Central memory CD8-positive, alpha-beta T cell (primary cell): Measurements from ENCODE around the gene RNF148.

ENCODE experiments used
- ATAC-seq: fragments of 150-1000 bp; cut with Tn5 transposase; replicated peaks from 2 replicates; pipeline ENCODE4 v1.10.0; 2022; ENCODE audit warnings: mild to moderate bottlenecking, moderate FRiP score, moderate number of reproducible peaks; ENCODE audit not compliant: poor library complexity, severe bottlenecking; ENCODE audit errors: extremely low read depth
- DNase-seq, 2 donors: peaks; one replicate each; pipeline ENCODE4 v3.0.0; 2021; ENCODE audit warnings: low spot score in 2 of 2
- H3K27ac Mint-ChIP-seq: one replicate; pipeline ENCODE4 v1.8.0; 2022; ENCODE audit warnings: low read depth, mild to moderate bottlenecking, moderate library complexity, mixed read lengths
- H3K27me3 Mint-ChIP-seq: one replicate; pipeline ENCODE4 v1.8.0; 2022; ENCODE audit warnings: mixed read lengths
- H3K36me3 Mint-ChIP-seq: one replicate; pipeline ENCODE4 v1.8.0; 2022; ENCODE audit warnings: mild to moderate bottlenecking, moderate library complexity, mixed read lengths; ENCODE audit not compliant: insufficient read depth
- H3K4me1 Mint-ChIP-seq: one replicate; pipeline ENCODE4 v1.8.0; 2022; ENCODE audit warnings: mixed read lengths
- H3K4me3 Mint-ChIP-seq: one replicate; pipeline ENCODE4 v1.8.0; 2022; ENCODE audit warnings: mild to moderate bottlenecking, moderate library complexity, mixed read lengths
- H3K9me3 Mint-ChIP-seq: one replicate; pipeline ENCODE4 v1.8.0; 2022; ENCODE audit warnings: mixed read lengths

Gene RNF148

GRCh38 chr7:122702872-122703510 lies at the start of gene RNF148:
RNF148 (minus strand) TSS chr7:122702922; CDS start chr7:122702750, 172 bp downstream.
- H3K27ac Mint-ChIP-seq, result no peak within 1 kb of the TSS
- H3K9me3 Mint-ChIP-seq, result peaks cover 24% of the 10 kb centered on the region
- no peak for DNase-seq
- no peaks in the 10 kb centered on the region for H3K4me1 Mint-ChIP-seq
- no peaks in the 10 kb centered on the region for H3K27me3 Mint-ChIP-seq
- no peak within 1 kb of the TSS for H3K4me3 Mint-ChIP-seq
- no peaks in the 10 kb centered on the region for H3K36me3 Mint-ChIP-seq
- no peak for ATAC-seq

- no peak for DNase-seq
- no peaks in the 10 kb centered on the region for H3K4me1 Mint-ChIP-seq
- H3K27me3 Mint-ChIP-seq, result no peaks in the 10 kb centered on the region
- ATAC-seq, result no peak
- H3K36me3 Mint-ChIP-seq, result peaks cover 1% of the 10 kb centered on the region
- peaks cover 27% of the 10 kb centered on the region for H3K9me3 Mint-ChIP-seq
- no peak overlapping the region for H3K27ac Mint-ChIP-seq
- H3K4me3 Mint-ChIP-seq, result no peak overlapping the region
These were observed 47.7 kb upstream of the RNF148 start for GRCh38 chr7:122750389-122750788.

DNA sequence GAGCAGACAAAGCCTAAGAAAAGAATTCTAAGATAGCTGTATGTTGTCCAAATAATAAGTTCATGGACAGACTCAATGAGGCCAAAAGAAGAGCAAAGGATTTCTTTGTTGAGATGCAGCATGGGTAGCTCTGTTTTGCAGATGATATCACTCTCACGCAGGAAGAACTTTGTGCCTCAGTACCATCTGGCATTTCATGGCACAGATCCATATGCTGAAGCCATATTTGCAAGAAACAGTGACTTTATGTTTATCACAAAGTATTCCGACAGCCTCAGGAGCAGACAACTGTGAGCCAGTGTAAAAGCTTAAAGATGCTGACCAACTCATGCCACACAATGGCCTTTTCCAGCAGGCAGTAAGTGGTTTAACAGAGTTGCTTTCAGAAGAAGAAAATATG lies 45.5 kb upstream of the RNF148 start:
- no peaks in the 10 kb centered on the region for H3K27me3 Mint-ChIP-seq
- ATAC-seq, result no peak
- no peak for DNase-seq

DNA sequence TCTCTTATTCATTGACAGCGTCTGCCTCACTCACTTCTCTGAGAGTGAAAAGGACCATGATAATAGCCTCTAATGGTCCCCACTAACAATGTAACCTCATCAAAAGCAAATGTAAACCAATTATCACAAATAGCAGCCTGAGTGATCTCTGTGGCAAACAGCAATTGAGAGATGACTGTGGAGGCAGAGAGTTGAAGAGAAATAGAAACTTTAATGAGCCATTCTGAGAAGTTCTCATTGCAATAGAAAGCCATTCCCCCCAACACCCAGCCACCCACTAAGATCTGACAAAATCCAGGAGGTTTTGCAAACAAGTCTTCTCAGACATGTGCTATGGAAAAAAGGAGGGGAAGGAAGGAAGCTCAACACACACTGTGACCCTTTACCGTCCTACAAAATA lies 44.2 kb upstream of the RNF148 start:
- Mint-ChIP-seq H3K9me3 (peaks cover 35% of the 10 kb centered on the region), H3K27ac (no peak overlapping the region), H3K27me3 (no peaks in the 10 kb centered on the region), H3K36me3 (no peaks in the 10 kb centered on the region), H3K4me1 (no peaks in the 10 kb centered on the region), H3K4me3 (no peak overlapping the region)
- ATAC-seq (no peak), DNase-seq (no peak)

More for the DNA sequence above, 45.5 kb upstream of the RNF148 start:
- H3K9me3 Mint-ChIP-seq, result peaks cover 35% of the 10 kb centered on the region
- peaks cover 1% of the 10 kb centered on the region for H3K36me3 Mint-ChIP-seq
- H3K4me1 Mint-ChIP-seq, result no peaks in the 10 kb centered on the region
- no peak overlapping the region for H3K4me3 Mint-ChIP-seq
- H3K27ac Mint-ChIP-seq, result no peak overlapping the region

DNA sequence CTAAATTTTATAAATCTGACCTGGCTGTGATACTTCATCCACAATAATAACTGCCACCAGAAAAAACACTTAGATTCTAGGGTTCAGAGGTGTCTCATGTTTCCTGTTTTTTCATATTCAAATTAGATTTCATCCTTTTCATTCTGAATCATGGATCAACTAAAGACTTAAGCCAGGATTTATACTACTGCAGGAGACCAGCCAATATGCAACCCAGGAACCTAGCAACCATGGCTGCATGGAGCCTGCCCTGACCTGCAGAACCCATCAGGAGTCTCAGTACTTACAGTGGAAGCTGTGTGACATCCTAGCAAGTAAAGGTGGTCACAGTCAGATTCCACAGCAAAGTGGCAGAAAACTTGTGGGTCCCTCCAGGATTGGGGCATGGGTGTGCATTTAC lies 40.5 kb upstream of the RNF148 start:
- Mint-ChIP-seq H3K36me3 (no peaks in the 10 kb centered on the region), H3K9me3 (peaks cover 29% of the 10 kb centered on the region), H3K27ac (no peak overlapping the region), H3K4me3 (no peak overlapping the region), H3K4me1 (no peaks in the 10 kb centered on the region), H3K27me3 (no peaks in the 10 kb centered on the region)
- DNase-seq (no peak), ATAC-seq (no peak)

- ATAC-seq (no peak), DNase-seq (no peak)
- Mint-ChIP-seq H3K36me3 (no peaks in the 10 kb centered on the region), H3K9me3 (peaks cover 8% of the 10 kb centered on the region), H3K4me1 (no peaks in the 10 kb centered on the region), H3K27ac (no peak overlapping the region), H3K4me3 (no peak overlapping the region), H3K27me3 (no peaks in the 10 kb centered on the region)
These were observed 36.2 kb upstream of the RNF148 start for GRCh38 chr7:122738947-122739346.

- H3K27me3 Mint-ChIP-seq, result no peaks in the 10 kb centered on the region
- DNase-seq (no peak), ATAC-seq (no peak)
- no peaks in the 10 kb centered on the region for H3K4me1 Mint-ChIP-seq
- H3K4me3 Mint-ChIP-seq, result no peak overlapping the region
- H3K27ac Mint-ChIP-seq, result no peak overlapping the region
- H3K36me3 Mint-ChIP-seq, result no peaks in the 10 kb centered on the region
- peaks cover 6% of the 10 kb centered on the region for H3K9me3 Mint-ChIP-seq
These were observed 33.5 kb upstream of the RNF148 start for GRCh38 chr7:122736183-122736582.

DNA sequence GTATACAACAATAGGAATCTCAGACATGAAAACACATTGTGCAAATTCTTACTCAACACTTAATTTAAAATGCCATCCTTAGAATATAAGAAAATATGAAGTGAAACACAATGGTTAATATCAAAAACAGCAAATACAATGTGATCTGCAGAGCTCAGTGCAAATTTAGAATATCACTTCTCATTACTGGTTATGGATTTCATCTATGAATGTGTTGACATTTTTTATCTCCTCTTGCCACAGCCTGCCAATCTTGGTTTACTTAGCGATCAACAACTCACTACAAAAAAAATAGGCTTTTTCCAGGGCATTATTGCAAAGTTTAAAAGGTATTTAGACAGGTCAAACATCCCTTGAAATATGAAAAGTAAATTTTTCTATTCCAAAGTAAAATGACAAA lies 25.0 kb upstream of the RNF148 start:
- no peak for DNase-seq
- H3K4me1 Mint-ChIP-seq, result no peaks in the 10 kb centered on the region

GRCh38 chr7:122727354-122727753 lies 24.6 kb upstream of the RNF148 start:
- no peaks in the 10 kb centered on the region for H3K27me3 Mint-ChIP-seq
- no peak for DNase-seq
- H3K4me3 Mint-ChIP-seq, result no peak overlapping the region
- ATAC-seq, result no peak
- H3K27ac Mint-ChIP-seq, result no peak overlapping the region
- no peaks in the 10 kb centered on the region for H3K36me3 Mint-ChIP-seq
- no peaks in the 10 kb centered on the region for H3K4me1 Mint-ChIP-seq
- peaks cover 10% of the 10 kb centered on the region for H3K9me3 Mint-ChIP-seq

More for the DNA sequence above, 25.0 kb upstream of the RNF148 start:
- no peak for ATAC-seq
- no peaks in the 10 kb centered on the region for H3K27me3 Mint-ChIP-seq
- no peaks in the 10 kb centered on the region for H3K36me3 Mint-ChIP-seq
- H3K4me3 Mint-ChIP-seq, result no peak overlapping the region
- H3K27ac Mint-ChIP-seq, result no peak overlapping the region
- peaks cover 10% of the 10 kb centered on the region for H3K9me3 Mint-ChIP-seq

GRCh38 chr7:122726881-122727280 lies 24.2 kb upstream of the RNF148 start:
- Mint-ChIP-seq H3K36me3 (no peaks in the 10 kb centered on the region), H3K27me3 (no peaks in the 10 kb centered on the region), H3K9me3 (peaks cover 10% of the 10 kb centered on the region), H3K4me3 (no peak overlapping the region), H3K4me1 (no peaks in the 10 kb centered on the region), H3K27ac (no peak overlapping the region)
- no peak for DNase-seq
- ATAC-seq, result no peak

GRCh38 chr7:122724366-122724765 lies 21.6 kb upstream of the RNF148 start:
- H3K27ac Mint-ChIP-seq, result no peak overlapping the region
- DNase-seq, result no peak
- peaks cover 11% of the 10 kb centered on the region for H3K9me3 Mint-ChIP-seq
- no peaks in the 10 kb centered on the region for H3K27me3 Mint-ChIP-seq
- ATAC-seq, result no peak
- H3K4me3 Mint-ChIP-seq, result no peak overlapping the region
- no peaks in the 10 kb centered on the region for H3K36me3 Mint-ChIP-seq
- no peaks in the 10 kb centered on the region for H3K4me1 Mint-ChIP-seq

GRCh38 chr7:122719010-122719578 lies 16.4 kb upstream of the RNF148 start:
- ATAC-seq, result no peak
- no peak overlapping the region for H3K27ac Mint-ChIP-seq
- H3K4me1 Mint-ChIP-seq, result no peaks in the 10 kb centered on the region
- H3K9me3 Mint-ChIP-seq, result peaks cover 5% of the 10 kb centered on the region
- DNase-seq, result no peak
- no peak overlapping the region for H3K4me3 Mint-ChIP-seq
- no peaks in the 10 kb centered on the region for H3K27me3 Mint-ChIP-seq
- H3K36me3 Mint-ChIP-seq, result no peaks in the 10 kb centered on the region

GRCh38 chr7:122717356-122718089 lies 14.8 kb upstream of the RNF148 start:
- H3K27me3 Mint-ChIP-seq, result no peaks in the 10 kb centered on the region
- H3K27ac Mint-ChIP-seq, result no peak overlapping the region
- ATAC-seq (no peak), DNase-seq (no peak)
- H3K36me3 Mint-ChIP-seq, result no peaks in the 10 kb centered on the region
- H3K4me1 Mint-ChIP-seq, result no peaks in the 10 kb centered on the region
- no peak overlapping the region for H3K4me3 Mint-ChIP-seq
- peaks cover 5% of the 10 kb centered on the region for H3K9me3 Mint-ChIP-seq
